Transverse colon (tissue), 4 donors: ENCODE results near the gene RGS3.
A peak's percentile ranks its signal among the peaks of the same experiment; 100 is the strongest.

Source experiments
- EP300 ChIP-seq: sonication (generic); formaldehyde crosslinking; IDR thresholded peaks from one replicate; pipeline ENCODE4 v1.6.1; 2017; ENCODE audit warnings: antibody characterized with exemption, low read depth
- POLR2A ChIP-seq: fragments of 450-650 bp; IDR thresholded peaks from one replicate; pipeline ENCODE4 v1.6.1; 2016; ENCODE audit warnings: antibody characterized with exemption, mild to moderate bottlenecking, moderate library complexity
- POLR2AphosphoS5 ChIP-seq, 3 donors: sonication (generic); formaldehyde crosslinking; IDR thresholded peaks; one replicate each; pipeline ENCODE4 v1.6.1; 2016; ENCODE audit warnings: antibody characterized with exemption in 3 of 3
- TF ChIP-seq, protein P1 (sequence below), 5 experiments: fragments of 200-600 bp in 3 of 5; fragments of 450-650 bp in 2 of 5; sonication (generic) in 3 of 5; IDR thresholded peaks; 1 replicate in 2 of 5; 2 replicates in 3 of 5; pipeline ENCODE4 v1.5.1; 2016 to 2017; ENCODE audit warnings: antibody characterized with exemption in 5 of 5, inconsistent platforms in 3 of 5, mild to moderate bottlenecking in 2 of 5, moderate library complexity in 1 of 5

GRCh38 chr9:113521693-113522255 lies 58.2 kb downstream of the RGS3 start:
- TF ChIP-seq EP300: no peak
- TF ChIP-seq, protein P1, sequence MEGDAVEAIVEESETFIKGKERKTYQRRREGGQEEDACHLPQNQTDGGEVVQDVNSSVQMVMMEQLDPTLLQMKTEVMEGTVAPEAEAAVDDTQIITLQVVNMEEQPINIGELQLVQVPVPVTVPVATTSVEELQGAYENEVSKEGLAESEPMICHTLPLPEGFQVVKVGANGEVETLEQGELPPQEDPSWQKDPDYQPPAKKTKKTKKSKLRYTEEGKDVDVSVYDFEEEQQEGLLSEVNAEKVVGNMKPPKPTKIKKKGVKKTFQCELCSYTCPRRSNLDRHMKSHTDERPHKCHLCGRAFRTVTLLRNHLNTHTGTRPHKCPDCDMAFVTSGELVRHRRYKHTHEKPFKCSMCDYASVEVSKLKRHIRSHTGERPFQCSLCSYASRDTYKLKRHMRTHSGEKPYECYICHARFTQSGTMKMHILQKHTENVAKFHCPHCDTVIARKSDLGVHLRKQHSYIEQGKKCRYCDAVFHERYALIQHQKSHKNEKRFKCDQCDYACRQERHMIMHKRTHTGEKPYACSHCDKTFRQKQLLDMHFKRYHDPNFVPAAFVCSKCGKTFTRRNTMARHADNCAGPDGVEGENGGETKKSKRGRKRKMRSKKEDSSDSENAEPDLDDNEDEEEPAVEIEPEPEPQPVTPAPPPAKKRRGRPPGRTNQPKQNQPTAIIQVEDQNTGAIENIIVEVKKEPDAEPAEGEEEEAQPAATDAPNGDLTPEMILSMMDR (IDR thresholded peaks at IDR 0.05): no peak
- TF ChIP-seq POLR2A: no peak
- TF ChIP-seq POLR2AphosphoS5 (IDR thresholded peaks at IDR 0.05): peak in 1 of 3 donors; percentile 28
